Measurements from ENCODE around the gene PRRG2. TPM values are rescaled to one million over a fixed set of nuclear protein-coding genes. Genes with fewer than 3 reads are reported as not detected.

Gene PRRG2
- total and polyA plus RNA-seq, 7 experiments from 2014 or later: 0.30 to 2.9 (median 0.54) TPM; not detected in 1

GRCh38 chr19:49567861-49568441 is 13.2 kb upstream of the PRRG2 start:
- Mint-ChIP-seq H3K9me3 (no peaks in the 10 kb centered on the region), H3K36me3 (peaks cover 0 to 23% (median 0%) of the 10 kb centered on the region in 5 donors), H3K4me1 (peaks cover 50 to 80% (median 71%) of the 10 kb centered on the region in 7 donors), H3K4me3 (peak overlapping the region; percentile 72 to 86 (median 76)), H3K27ac (peak overlapping the region; percentile 93 to 99 (median 97)), H3K27me3 (peaks cover 0 to 2% (median 0%) of the 10 kb centered on the region in 5 donors)
- Histone ChIP-seq H3K27me3 (ENCODE audit: control insufficient read depth in 2 of 2, insufficient read depth in 2 of 2, low read length in 2 of 2) (no peaks in the 10 kb centered on the region), H3K36me3 (ENCODE audit: control insufficient read depth in 2 of 3, insufficient read depth in 3 of 3, low read length in 3 of 3) (peaks cover 0 to 1% (median 0%) of the 10 kb centered on the region in 3 experiments), H3K9me3 (ENCODE audit: control insufficient read depth in 2 of 3, low read length in 3 of 3) (no peaks in the 10 kb centered on the region), H3K27ac (ENCODE audit: low read depth, low read length) (peak overlapping the region; percentile 87), H3K4me1 (ENCODE audit: control insufficient read depth in 2 of 2, insufficient read depth in 2 of 2, low read length in 2 of 2) (peaks cover 57 to 76% of the 10 kb centered on the region in 2 donors), H3K4me3 (ENCODE audit: low read length) (no peak overlapping the region)
- ATAC-seq: peak; percentile 82
- intact Hi-C loops (cut with micrococcal nuclease): loop anchor here (1.0 to 10.0 kb wide), 4 partner anchors 8 to 453 kb away; partner anchors contain the start of genes C19orf73 (in 1 of the 2), LIN7B (in 1 of the 2) and PPFIA3 (in 1 of the 2)
- ChIA-PET POLR2A (interaction anchor here (1.2 to 21.0 kb wide), 5 partner anchors 16 to 109 kb away, joined by 9 to 687 read pairs (median 34); partner anchors contain the start of genes PRMT1 and PRR12), CTCF (interaction anchor here (0.6 to 11.3 kb wide), 10 partner anchors 9 to 104 kb away, joined by 3 to 314 read pairs (median 18); partner anchors contain the start of genes FCGRT and RCN3)
- DNase-seq: peak in 8 of 9 donors; percentile 68 to 97 (median 94)

GRCh38 chr19:49570138-49570856 is 10.8 kb upstream of the PRRG2 start:
- H3K27me3 ChIP-seq (ENCODE audit: control insufficient read depth in 2 of 2, insufficient read depth in 2 of 2, low read length in 2 of 2): no peaks in the 10 kb centered on the region
- DNase-seq: peak in 7 of 9 donors; percentile 75 to 88 (median 83)
- Mint-ChIP-seq H3K9me3 (no peaks in the 10 kb centered on the region), H3K27ac (peak overlapping the region; percentile 86 to 99 (median 93)), H3K4me3 (peak overlapping the region; percentile 64 to 80 (median 75)), H3K27me3 (peaks cover 0 to 2% (median 0%) of the 10 kb centered on the region in 5 donors), H3K4me1 (peaks cover 34 to 70% (median 61%) of the 10 kb centered on the region in 7 donors), H3K36me3 (peaks cover 0 to 12% (median 0%) of the 10 kb centered on the region in 5 donors)
- intact Hi-C loops (cut with micrococcal nuclease): loop anchor here (1.0 to 2.0 kb wide), 10 partner anchors 23 to 344 kb away; partner anchors contain the start of gene FLT3LG (in 2 of the 2)
- H3K9me3 ChIP-seq (ENCODE audit: control insufficient read depth in 2 of 3, low read length in 3 of 3): no peaks in the 10 kb centered on the region
- peak overlapping the region; percentile 56 for H3K27ac ChIP-seq (ENCODE audit: low read depth, low read length)
- ChIA-PET POLR2A (interaction anchor here (0.6 to 21.0 kb wide), 19 partner anchors 10 to 118 kb away, joined by 3 to 687 read pairs (median 5); partner anchors contain the start of genes ALDH16A1, FCGRT, NOSIP and PRMT1), CTCF (interaction anchor here (0.6 to 8.3 kb wide), 27 partner anchors 10 to 385 kb away, joined by 3 to 314 read pairs (median 5); partner anchors contain the start of genes ADM5, FCGRT, NOSIP and PRRG2)
- H3K4me3 ChIP-seq (ENCODE audit: low read length): no peak overlapping the region
- H3K4me1 ChIP-seq (ENCODE audit: control insufficient read depth in 2 of 2, insufficient read depth in 2 of 2, low read length in 2 of 2): peaks cover 37 to 53% of the 10 kb centered on the region in 2 donors
- peaks cover 0 to 18% (median 6%) of the 10 kb centered on the region in 3 experiments for H3K36me3 ChIP-seq (ENCODE audit: control insufficient read depth in 2 of 3, insufficient read depth in 3 of 3, low read length in 3 of 3)
- peak; percentile 64 for ATAC-seq

GRCh38 chr19:49570997-49571676 is 10.0 kb upstream of the PRRG2 start:
- no peak for ATAC-seq

GRCh38 chr19:49573009-49573408 is 8.1 kb upstream of the PRRG2 start:
- Histone ChIP-seq H3K36me3 (ENCODE audit: control insufficient read depth in 2 of 3, insufficient read depth in 3 of 3, low read length in 3 of 3) (peaks cover 0 to 32% (median 15%) of the 10 kb centered on the region in 3 experiments), H3K4me3 (ENCODE audit: low read length) (no peak overlapping the region), H3K9me3 (ENCODE audit: control insufficient read depth in 2 of 3, low read length in 3 of 3) (no peaks in the 10 kb centered on the region), H3K4me1 (ENCODE audit: control insufficient read depth in 2 of 2, insufficient read depth in 2 of 2, low read length in 2 of 2) (peaks cover 17 to 35% of the 10 kb centered on the region in 2 donors), H3K27ac (ENCODE audit: low read depth, low read length) (no peak overlapping the region), H3K27me3 (ENCODE audit: control insufficient read depth in 2 of 2, insufficient read depth in 2 of 2, low read length in 2 of 2) (no peaks in the 10 kb centered on the region)
- H3K4me1 Mint-ChIP-seq: peaks cover 31 to 69% (median 53%) of the 10 kb centered on the region in 7 donors
- H3K27me3 Mint-ChIP-seq: peaks cover 0 to 2% (median 0%) of the 10 kb centered on the region in 5 donors
- DNase-seq (no peak), ATAC-seq (no peak)
- ChIA-PET POLR2A (interaction anchor here (0.6 to 21.0 kb wide), 8 partner anchors 17 to 104 kb away, joined by 3 to 687 read pairs (median 8); partner anchors contain the start of gene PRMT1), CTCF (interaction anchor here (0.6 to 8.3 kb wide), 5 partner anchors 9 to 74 kb away, joined by 3 to 314 read pairs (median 95); no protein-coding TSS in a partner anchor)
- H3K36me3 Mint-ChIP-seq: peaks cover 0 to 10% (median 0%) of the 10 kb centered on the region in 5 donors
- no peaks in the 10 kb centered on the region for H3K9me3 Mint-ChIP-seq
- intact Hi-C loops (cut with micrococcal nuclease): no loop called here
- peak overlapping the region in 6 of 9 donors; percentile 7 to 72 (median 48) for H3K27ac Mint-ChIP-seq
- no peak overlapping the region for H3K4me3 Mint-ChIP-seq

More at GRCh38 chr19:49570997-49571676, 10.0 kb upstream of the PRRG2 start:
- POLR2A ChIA-PET: interaction anchor here (0.6 to 21.0 kb wide), 18 partner anchors 9 to 255 kb away, joined by 3 to 687 read pairs (median 5); partner anchors contain the start of genes ALDH16A1, FCGRT, FLT3LG and NOSIP
- peaks cover 0 to 2% (median 0%) of the 10 kb centered on the region in 5 donors for H3K27me3 Mint-ChIP-seq
- H3K4me3 Mint-ChIP-seq: peak overlapping the region; percentile 16 to 75 (median 41)
- Histone ChIP-seq H3K9me3 (ENCODE audit: control insufficient read depth in 2 of 3, low read length in 3 of 3) (no peaks in the 10 kb centered on the region), H3K36me3 (ENCODE audit: control insufficient read depth in 2 of 3, insufficient read depth in 3 of 3, low read length in 3 of 3) (peaks cover 0 to 24% (median 14%) of the 10 kb centered on the region in 3 experiments), H3K27me3 (ENCODE audit: control insufficient read depth in 2 of 2, insufficient read depth in 2 of 2, low read length in 2 of 2) (no peaks in the 10 kb centered on the region), H3K4me1 (ENCODE audit: control insufficient read depth in 2 of 2, insufficient read depth in 2 of 2, low read length in 2 of 2) (peaks cover 30 to 45% of the 10 kb centered on the region in 2 donors), H3K4me3 (ENCODE audit: low read length) (no peak overlapping the region), H3K27ac (ENCODE audit: low read depth, low read length) (peak overlapping the region; percentile 56)
- H3K27ac Mint-ChIP-seq: peak overlapping the region; percentile 62 to 97 (median 88)
- intact Hi-C loops (cut with micrococcal nuclease): loop anchor here (1.0 to 2.0 kb wide), 10 partner anchors 24 to 345 kb away; partner anchors contain the start of gene FLT3LG (in 2 of the 2)
- H3K9me3 Mint-ChIP-seq: no peaks in the 10 kb centered on the region
- H3K36me3 Mint-ChIP-seq: peaks cover 0 to 10% (median 0%) of the 10 kb centered on the region in 5 donors
- CTCF ChIA-PET: interaction anchor here (0.6 to 8.3 kb wide), 28 partner anchors 9 to 345 kb away, joined by 3 to 314 read pairs (median 4); partner anchors contain the start of genes ADM5, FCGRT, NOSIP and PRRG2
- peaks cover 32 to 68% (median 53%) of the 10 kb centered on the region in 7 donors for H3K4me1 Mint-ChIP-seq
- peak in 5 of 9 donors; percentile 39 to 70 (median 57) for DNase-seq

- ATAC-seq (no peak), DNase-seq (no peak)
- Mint-ChIP-seq H3K4me1 (peaks cover 27 to 69% (median 53%) of the 10 kb centered on the region in 7 donors), H3K4me3 (no peak overlapping the region), H3K36me3 (peaks cover 0 to 8% (median 0%) of the 10 kb centered on the region in 5 donors), H3K9me3 (no peaks in the 10 kb centered on the region), H3K27me3 (no peaks in the 10 kb centered on the region), H3K27ac (peak overlapping the region in 6 of 9 donors; percentile 7 to 72 (median 48))
- Histone ChIP-seq H3K4me1 (ENCODE audit: control insufficient read depth in 2 of 2, insufficient read depth in 2 of 2, low read length in 2 of 2) (peaks cover 17 to 36% of the 10 kb centered on the region in 2 donors), H3K27ac (ENCODE audit: low read depth, low read length) (no peak overlapping the region), H3K4me3 (ENCODE audit: low read length) (no peak overlapping the region), H3K36me3 (ENCODE audit: control insufficient read depth in 2 of 3, insufficient read depth in 3 of 3, low read length in 3 of 3) (peaks cover 0 to 32% (median 15%) of the 10 kb centered on the region in 3 experiments), H3K27me3 (ENCODE audit: control insufficient read depth in 2 of 2, insufficient read depth in 2 of 2, low read length in 2 of 2) (no peaks in the 10 kb centered on the region), H3K9me3 (ENCODE audit: control insufficient read depth in 2 of 3, low read length in 3 of 3) (no peaks in the 10 kb centered on the region)
- CTCF ChIA-PET: interaction anchor here (0.5 to 8.3 kb wide), 6 partner anchors 9 to 458 kb away, joined by 3 to 314 read pairs (median 49); no protein-coding TSS in a partner anchor
- intact Hi-C loops (cut with micrococcal nuclease): no loop called here
- POLR2A ChIA-PET: interaction anchor here (0.6 to 21.0 kb wide), 3 partner anchors 21 to 68 kb away, joined by 4 to 687 read pairs (median 118); no protein-coding TSS in a partner anchor
Observed at GRCh38 chr19:49573425-49573824, 7.7 kb upstream of the PRRG2 start.

Data from naive thymus-derived CD4-positive, alpha-beta T cell (primary cell).